D721Med (cell line): Measurements from ENCODE around the gene KLHL13.

Experiments
- DNase-seq: peaks from one replicate; pipeline ENCODE4 v3.0.0; 2011; ENCODE audit warnings: low spot score; ENCODE audit not compliant: insufficient read length
- FAIRE-seq: peaks from 2 replicates; lab custom pipeline; 2011; peaks lifted over from hg19 to GRCh38; lab: Jason Lieb, UNC
- TF ChIP-seq, protein P1 (sequence below): IDR thresholded peaks from 2 replicates; pipeline ENCODE4 v1.5.1; 2012; ENCODE audit warnings: mild to moderate bottlenecking, control low read depth; ENCODE audit not compliant: insufficient read depth; ENCODE audit errors: missing control alignments

Gene KLHL13

DNA sequence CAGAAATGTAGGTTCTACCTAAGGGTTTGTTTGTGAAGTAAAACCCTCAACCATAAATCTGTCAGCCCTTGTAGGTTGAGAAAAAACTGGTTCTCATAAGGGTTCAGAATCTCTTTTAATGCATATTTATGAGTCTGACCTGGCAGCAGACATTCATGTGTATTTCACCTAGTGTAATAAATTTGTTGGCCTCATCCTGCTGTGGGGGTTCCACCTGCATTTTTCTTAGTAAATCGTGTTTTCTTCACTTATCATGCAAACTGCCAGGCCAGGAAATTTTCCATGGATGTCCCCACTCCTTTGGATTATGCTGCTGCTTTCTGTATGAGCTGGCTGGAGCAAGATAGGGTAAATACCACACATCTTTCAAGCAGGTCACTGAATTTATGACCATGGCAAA lies 42.4 kb downstream of the KLHL13 start:
- FAIRE-seq, result no peak
- TF ChIP-seq, protein P1, sequence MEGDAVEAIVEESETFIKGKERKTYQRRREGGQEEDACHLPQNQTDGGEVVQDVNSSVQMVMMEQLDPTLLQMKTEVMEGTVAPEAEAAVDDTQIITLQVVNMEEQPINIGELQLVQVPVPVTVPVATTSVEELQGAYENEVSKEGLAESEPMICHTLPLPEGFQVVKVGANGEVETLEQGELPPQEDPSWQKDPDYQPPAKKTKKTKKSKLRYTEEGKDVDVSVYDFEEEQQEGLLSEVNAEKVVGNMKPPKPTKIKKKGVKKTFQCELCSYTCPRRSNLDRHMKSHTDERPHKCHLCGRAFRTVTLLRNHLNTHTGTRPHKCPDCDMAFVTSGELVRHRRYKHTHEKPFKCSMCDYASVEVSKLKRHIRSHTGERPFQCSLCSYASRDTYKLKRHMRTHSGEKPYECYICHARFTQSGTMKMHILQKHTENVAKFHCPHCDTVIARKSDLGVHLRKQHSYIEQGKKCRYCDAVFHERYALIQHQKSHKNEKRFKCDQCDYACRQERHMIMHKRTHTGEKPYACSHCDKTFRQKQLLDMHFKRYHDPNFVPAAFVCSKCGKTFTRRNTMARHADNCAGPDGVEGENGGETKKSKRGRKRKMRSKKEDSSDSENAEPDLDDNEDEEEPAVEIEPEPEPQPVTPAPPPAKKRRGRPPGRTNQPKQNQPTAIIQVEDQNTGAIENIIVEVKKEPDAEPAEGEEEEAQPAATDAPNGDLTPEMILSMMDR, result no peak
- no peak for DNase-seq

GRCh38 chrX:118066867-118067515 lies 49.6 kb downstream of the KLHL13 start:
- FAIRE-seq (peak; percentile 44), DNase-seq (no peak)
- TF ChIP-seq, protein P1, result no peak

- TF ChIP-seq, protein P1, result no peak
- no peak for FAIRE-seq
- DNase-seq, result no peak
Measured at GRCh38 chrX:118062817-118063615, 53.6 kb downstream of the KLHL13 start.

- no peak for FAIRE-seq
- TF ChIP-seq, protein P1, result no peak
- no peak for DNase-seq
Measured at GRCh38 chrX:118062048-118062789, 54.4 kb downstream of the KLHL13 start.

DNA sequence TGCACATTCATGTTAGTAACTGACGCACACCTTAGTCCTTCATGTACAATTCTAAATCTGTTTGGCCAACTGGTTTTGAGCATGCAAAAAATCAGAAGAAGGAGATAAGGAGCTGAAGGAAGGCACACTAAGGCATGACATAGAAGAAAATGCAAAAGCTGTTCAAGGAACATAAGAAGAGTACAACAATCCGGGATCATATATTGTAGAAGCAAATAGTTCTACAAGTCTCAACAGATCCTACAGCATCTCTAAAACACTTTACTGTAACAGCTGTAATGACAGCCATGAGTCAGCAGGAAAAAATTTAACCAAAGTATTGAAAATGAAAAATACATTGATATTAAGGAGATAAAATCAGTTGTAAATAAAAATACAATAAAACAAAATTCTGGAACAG lies 57.7 kb downstream of the KLHL13 start:
- TF ChIP-seq, protein P1, result no peak
- DNase-seq (no peak), FAIRE-seq (no peak)

DNA sequence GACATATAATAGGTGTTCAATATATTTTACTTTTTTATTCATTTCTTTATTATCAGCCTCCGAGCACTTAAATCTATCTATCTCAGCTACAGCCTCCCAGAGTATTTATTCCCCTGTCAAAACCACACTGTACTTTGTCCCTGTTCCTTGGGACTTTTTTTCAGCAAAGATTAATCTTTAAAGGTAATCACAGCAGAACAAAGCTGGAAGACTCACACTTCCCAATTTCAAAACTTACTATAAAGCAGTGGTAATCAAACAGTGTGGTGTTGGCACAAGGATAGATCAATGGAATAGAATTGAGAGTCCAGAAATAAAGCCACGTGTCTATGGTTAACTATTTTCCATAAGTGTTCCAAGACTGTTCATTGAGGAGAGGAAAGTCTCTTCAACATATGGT lies 59.7 kb downstream of the KLHL13 start:
- DNase-seq (no peak), FAIRE-seq (no peak)
- TF ChIP-seq, protein P1, result no peak
